GM12878 (cell line): Measurements from ENCODE around the gene GALE. TPM values are rescaled to one million over a fixed set of nuclear protein-coding genes. Genes with fewer than 3 reads are reported as not detected.
"Not testable (repeated sequence)": the region's sequence is repeated elsewhere in the genome, so short reads cannot be mapped to it uniquely, and the experiment has no call there.

Experiments used
- ATAC-seq: fragments of 200-7000 bp; cut with Tn5 transposase; 3 replicates; pipeline ENCODE4 v1.9.1; 2020; ENCODE audit warnings: mild to moderate bottlenecking, moderate library complexity
- BruUV-seq: library from RNA; stranded (reverse); fragments of 400-500 nt; replicated peaks from 2 replicates; lab custom pipeline; 2021; lab: Mats Ljungman, UMichigan
- CTCF ChIA-PET: fragments of 300-600 bp; sonication (Branson Sonifier 250); formaldehyde crosslinking; extraction: SDS; loops from one replicate; lab custom pipeline; 2021; ENCODE audit warnings: inconsistent platforms; lab: Yijun Ruan, JAX
- POLR2A ChIA-PET: fragments of 350-600 bp; formaldehyde crosslinking; extraction: SDS; loops from one replicate; lab custom pipeline; 2021; ENCODE audit warnings: inconsistent platforms; lab: Charles Lee
- RAD21 ChIA-PET: fragments of 300-600 bp; sonication (Branson Sonifier 250); formaldehyde crosslinking; loops from one replicate; lab custom pipeline; 2023; ENCODE audit warnings: antibody characterized with exemption; ENCODE audit not compliant: unreplicated experiment; lab: Charles Lee
- SMC1A ChIA-PET: fragments of 300-600 bp; sonication (Branson Sonifier 250); formaldehyde crosslinking; loops from one replicate; lab custom pipeline; 2023; ENCODE audit not compliant: unreplicated experiment, uncharacterized antibody; lab: Charles Lee
- DNase-seq: peaks from one replicate; pipeline ENCODE4 v3.0.0-alpha.2; 2011; ENCODE audit warnings: low read depth, low spot score
- FAIRE-seq: peaks from 3 replicates; lab custom pipeline; 2011; peaks lifted over from hg19 to GRCh38; lab: Jason Lieb, UNC
- H2AFZ ChIP-seq: 2 replicates; pipeline ENCODE4 v1.6.0; 2011; ENCODE audit warnings: low read depth, low read length, control low read depth; ENCODE audit not compliant: control insufficient read depth
- H3K27ac ChIP-seq: 2 replicates; pipeline ENCODE4 v1.5.1; 2011; ENCODE audit warnings: control low read depth; ENCODE audit not compliant: control insufficient read depth, insufficient read depth
- H3K27me3 ChIP-seq, 2 experiments: replicated peaks in 1 of 2; 2 replicates each; pipeline versions ENCODE4 v1.6.0 to v1.6.1; 2011; ENCODE audit warnings: low read length in 1 of 2; ENCODE audit not compliant: control insufficient read depth in 2 of 2, insufficient read depth in 2 of 2
- H3K36me3 ChIP-seq, 2 experiments: 2 replicates each; pipeline ENCODE4 v1.5.1; 2011; ENCODE audit warnings: low read length in 1 of 2; ENCODE audit not compliant: control insufficient read depth in 2 of 2, insufficient read depth in 2 of 2
- H3K4me1 ChIP-seq: 2 replicates; pipeline ENCODE4 v1.6.1; 2011; ENCODE audit warnings: mild to moderate bottlenecking, low read length, moderate library complexity, mixed read lengths; ENCODE audit not compliant: control insufficient read depth, insufficient read depth
- H3K4me2 ChIP-seq: 2 replicates; pipeline ENCODE4 v1.6.0; 2011; ENCODE audit warnings: control low read depth; ENCODE audit not compliant: control insufficient read depth, insufficient read depth
- H3K4me3 ChIP-seq: fragments of 200-600 bp; sonication (generic); 2 replicates; pipeline ENCODE4 v1.5.1; 2016
- H3K79me2 ChIP-seq: 2 replicates; pipeline ENCODE4 v1.6.0; 2011; ENCODE audit warnings: low read length; ENCODE audit not compliant: control insufficient read depth, insufficient read depth
- H3K9ac ChIP-seq: 2 replicates; pipeline ENCODE4 v1.8.0; 2011; ENCODE audit warnings: low read length, control low read depth, mixed read lengths; ENCODE audit not compliant: control insufficient read depth, insufficient read depth
- H3K9me3 ChIP-seq: replicated peaks from 3 replicates; pipeline ENCODE4 v1.5.1; 2011; ENCODE audit warnings: mild to moderate bottlenecking, low read length; ENCODE audit not compliant: control insufficient read depth, insufficient read depth
- H4K20me1 ChIP-seq: 2 replicates; pipeline ENCODE4 v1.6.0; 2011; ENCODE audit not compliant: control insufficient read depth, insufficient read depth
- NR2C2 ChIP-seq: IDR thresholded peaks from 2 replicates; pipeline ENCODE4 v1.6.1; 2011; ENCODE audit warnings: borderline replicate concordance, low read depth; ENCODE audit not compliant: control insufficient read depth, insufficient read length
- RAD21 ChIP-seq: IDR thresholded peaks from 2 replicates; pipeline ENCODE4 v1.6.1; 2011; ENCODE audit warnings: mild to moderate bottlenecking, low read depth, low read length, moderate library complexity; ENCODE audit not compliant: insufficient read depth
- SMAD5 ChIP-seq: IDR thresholded peaks from 2 replicates; pipeline ENCODE4 v1.6.1; 2016; ENCODE audit warnings: antibody characterized with exemption, low read depth
- WGBS: methylation state at CpG from one replicate; pipeline ENCODE4 v1.1.6; 2016; ENCODE audit warnings: low lambda C conversion rate; ENCODE audit not compliant: insufficient replicate concordance, insufficient coverage; ENCODE audit errors: missing lambda C conversion rate; 5-methylcytosine and 5-hydroxymethylcytosine counted together
- in situ Hi-C: fragments of 300-500 bp; cut with MboI; formaldehyde crosslinking; loops from 9 replicates; pipeline ENCODE4 v1.14.3; 2018; ENCODE audit warnings: mixed read lengths
- intact Hi-C: fragments of 100-400 bp; cut with micrococcal nuclease; formaldehyde crosslinking; loops from one replicate; pipeline ENCODE4 v1.14.2; 2022; ENCODE audit not compliant: unreplicated experiment
- polyA plus RNA-seq, 11 experiments: library from polyadenylated mRNA; depleted of rRNA in 4 of 11; unstranded in 6 of 11; stranded (reverse) in 5 of 11; fragments of >200 nt; fragmentation: Nextera tagmentation in 4 of 11; fragmentation: Illumina TruSeq in 1 of 11; extraction: Ambion mirVana in 4 of 11; extraction: Trizol in 1 of 11; gene quantifications; 1 replicate in 1 of 11; 2 replicates in 10 of 11; pipeline versions ENCODE4 v1.2.1 to v1.2.3, GENCODE V29; 2011 to 2016; ENCODE audit warnings: inconsistent platforms in 2 of 11, missing spikeins in 2 of 11, low read depth in 1 of 11
- total RNA-seq, 4 experiments: library from RNA; depleted of rRNA in 3 of 4; stranded (reverse); fragments of >200 nt in 3 of 4; fragmentation: Illumina TruSeq in 1 of 4; extraction: Trizol in 1 of 4; gene quantifications; 2 replicates each; pipeline versions ENCODE4 v1.2.1 to v1.2.3, GENCODE V29; 2013 to 2021
- TF ChIP-seq, protein P1 (sequence below): IDR thresholded peaks from 2 replicates; pipeline ENCODE4 v1.6.1; 2011; ENCODE audit warnings: low read depth, mild to moderate bottlenecking, low read length, moderate library complexity, borderline replicate concordance; ENCODE audit errors: extremely low read depth

GALE gene
- total and polyA plus RNA-seq, 10 of the 15 experiments (the other 5 are each of a cell fraction or from before 2014, with no cell fraction given) = 4.2 to 93.7 (median 40.4) TPM

DNA sequence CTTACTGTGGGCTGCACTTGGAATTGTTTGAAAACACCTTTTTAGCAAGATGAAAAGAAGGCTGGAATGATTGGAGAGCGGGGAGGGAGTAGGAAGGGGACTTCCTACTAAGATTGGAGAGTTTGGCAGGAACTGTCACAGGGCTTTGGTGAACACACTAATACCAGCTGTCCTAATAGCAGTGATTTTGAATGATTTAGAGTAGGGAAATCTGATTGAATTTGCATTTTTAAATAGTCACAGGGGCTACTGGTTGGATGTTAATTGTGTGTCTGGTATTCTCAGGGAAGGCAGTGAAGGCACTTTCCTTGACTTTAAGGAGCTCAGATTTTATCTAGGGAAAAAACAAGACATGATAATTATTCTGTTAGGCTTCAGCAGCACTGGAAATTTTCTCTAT is 27.2 kb upstream of the GALE start:
- 93% methylated on average over 1 of the region's 1 CpG for WGBS
- no peak for DNase-seq

DNA sequence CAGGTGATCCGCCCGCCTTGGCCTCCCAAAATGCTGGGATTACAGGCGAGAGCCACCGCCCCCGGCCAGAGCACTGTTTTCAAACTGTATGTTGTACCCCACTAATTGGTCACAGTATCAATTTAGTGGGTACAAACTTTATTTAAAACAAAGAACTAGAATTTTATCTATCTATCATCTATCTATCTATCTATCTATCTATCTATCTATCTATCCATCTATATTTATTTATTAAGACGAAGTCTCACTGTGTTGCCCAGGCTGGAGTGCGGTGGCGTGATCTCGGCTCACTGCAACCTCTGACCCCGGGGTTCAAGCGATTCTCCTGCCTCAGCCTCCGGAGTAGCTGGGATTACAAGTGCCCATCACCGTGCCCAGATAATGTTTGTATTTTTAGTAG is 26.0 kb upstream of the GALE start:
- H4K20me1 ChIP-seq, DNase-seq, in situ Hi-C loops, H3K36me3 ChIP-seq, H3K27ac ChIP-seq, H3K27me3 ChIP-seq, H3K9ac ChIP-seq, H3K4me3 ChIP-seq, FAIRE-seq, BruUV-seq, H3K4me1 ChIP-seq, H2AFZ ChIP-seq, ATAC-seq, H3K9me3 ChIP-seq: not testable (repeated sequence)
- CTCF ChIA-PET = interaction anchor here (0.6 to 2.7 kb wide), 3 partner anchors 8 to 90 kb away, joined by 3 to 19 read pairs (median 3); no protein-coding TSS in a partner anchor
- POLR2A ChIA-PET = interaction anchor here (0.9 to 3.5 kb wide), 3 partner anchors 16 to 84 kb away, joined by 3 to 22 read pairs (median 19); partner anchors contain the start of gene GALE
- SMC1A ChIA-PET = interaction anchor here (0.7 to 1.5 kb wide), 4 partner anchors 8 to 83 kb away, joined by 3 to 5 read pairs (median 4); no protein-coding TSS in a partner anchor
- over 99% methylated on average over 13 of the region's 13 CpGs for WGBS
- Histone ChIP-seq H3K79me2 (peaks cover 10% of the 10 kb centered on the region), H3K4me2 (peak overlapping the region; percentile 84; the same call in 1 of the 2 replicates)
- intact Hi-C loops = loop anchor here (1.0 kb wide), 1 partner anchor 39 kb away; no protein-coding TSS in a partner anchor
- RAD21 ChIA-PET = interaction anchor here (1.2 to 2.4 kb wide), 3 partner anchors 63 to 90 kb away, joined by 3 to 9 read pairs (median 6); no protein-coding TSS in a partner anchor

More for the DNA sequence above, 27.2 kb upstream of the GALE start:
- TF ChIP-seq SMAD5 = no peak
- TF ChIP-seq NR2C2 = no peak
- TF ChIP-seq, protein P1, sequence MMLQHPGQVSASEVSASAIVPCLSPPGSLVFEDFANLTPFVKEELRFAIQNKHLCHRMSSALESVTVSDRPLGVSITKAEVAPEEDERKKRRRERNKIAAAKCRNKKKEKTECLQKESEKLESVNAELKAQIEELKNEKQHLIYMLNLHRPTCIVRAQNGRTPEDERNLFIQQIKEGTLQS = no peak
- no peak for TF ChIP-seq RAD21
- TF ChIP-seq, all 136 proteins: peak for 0
- CTCF ChIA-PET = interaction anchor here (0.7 to 1.1 kb wide), 2 partner anchors 17 to 81 kb away, joined by 3 to 6 read pairs; no protein-coding TSS in a partner anchor
- H3K27me3 ChIP-seq = no peaks in the 10 kb centered on the region
- RAD21 ChIA-PET = interaction anchor here (1.6 kb wide), 1 partner anchor 11 kb away, joined by 5 read pairs; no protein-coding TSS in a partner anchor
- BruUV-seq = no TSS peak
- SMC1A ChIA-PET = interaction anchor here (1.0 to 1.4 kb wide), 3 partner anchors 11 to 21 kb away, joined by 3 read pairs; no protein-coding TSS in a partner anchor
- no peak overlapping the region for H2AFZ ChIP-seq
- POLR2A ChIA-PET = interaction anchor here (1.5 kb wide), 1 partner anchor 82 kb away, joined by 3 read pairs; no protein-coding TSS in a partner anchor
- no peak overlapping the region for H3K4me3 ChIP-seq
- H3K4me1 ChIP-seq = no peaks in the 10 kb centered on the region
- peaks cover 10% of the 10 kb centered on the region for H3K79me2 ChIP-seq
- ATAC-seq = no peak
- no peaks in the 10 kb centered on the region for H4K20me1 ChIP-seq
- no peaks in the 10 kb centered on the region for H3K36me3 ChIP-seq
- H3K27ac ChIP-seq = no peak overlapping the region
- in situ Hi-C loops = no loop called here
- H3K9ac ChIP-seq = no peak overlapping the region
- no peaks in the 10 kb centered on the region for H3K9me3 ChIP-seq
- intact Hi-C loops = no loop called here
- H3K4me2 ChIP-seq = no peak overlapping the region
- FAIRE-seq = peak; percentile 13
